Lung (tissue), 16 donors: ENCODE measurements around the gene PRKD2. TPM values are rescaled to one million over a fixed set of nuclear protein-coding genes. Genes with fewer than 3 reads are reported as not detected.
A peak's percentile ranks its signal among the peaks of the same experiment; 100 is the strongest.

Experiments
- ATAC-seq: fragments of 200-7000 bp; cut with Tn5 transposase; one replicate; pipeline ENCODE4 v1.9.1; 2020; ENCODE audit warnings: moderate number of reproducible peaks; ENCODE audit not compliant: insufficient read depth, low FRiP score
- DNase-seq, 3 donors: peaks; one replicate each; pipeline ENCODE4 v3.0.0-alpha.2; 2013 to 2017
- H3K27ac ChIP-seq, 2 donors: one replicate each; pipeline ENCODE4 v1.5.1; 2013; ENCODE audit warnings: mild to moderate bottlenecking in 2 of 2, moderate library complexity in 2 of 2, control low read depth in 1 of 2, inconsistent platforms in 1 of 2, low read depth in 1 of 2, low read length in 1 of 2
- H3K27me3 ChIP-seq, 3 donors: one replicate each; pipeline ENCODE4 v1.5.1; 2013; ENCODE audit warnings: low read length in 2 of 3; ENCODE audit not compliant: control insufficient read depth in 3 of 3, insufficient read depth in 3 of 3
- H3K36me3 ChIP-seq, 4 donors: one replicate each; pipeline ENCODE4 v1.5.1; 2013; ENCODE audit warnings: low read length in 4 of 4, mild to moderate bottlenecking in 1 of 4, moderate library complexity in 1 of 4; ENCODE audit not compliant: control insufficient read depth in 4 of 4, insufficient read depth in 4 of 4
- H3K4me1 ChIP-seq, 5 donors: one replicate each; pipeline ENCODE4 v1.5.1; 2013; ENCODE audit warnings: low read length in 5 of 5, mild to moderate bottlenecking in 2 of 5, moderate library complexity in 1 of 5; ENCODE audit not compliant: control insufficient read depth in 5 of 5, insufficient read depth in 5 of 5
- H3K4me3 ChIP-seq: one replicate; pipeline ENCODE4 v1.5.1; 2013; ENCODE audit warnings: mild to moderate bottlenecking, control low read depth, moderate library complexity
- H3K9ac ChIP-seq, 2 donors: one replicate each; pipeline ENCODE4 v1.5.1; 2013; ENCODE audit warnings: low read length in 2 of 2, control low read depth in 1 of 2; ENCODE audit not compliant: insufficient read depth in 1 of 2
- H3K9me3 ChIP-seq, 4 donors: one replicate each; pipeline ENCODE4 v1.5.1; 2013; ENCODE audit warnings: low read length in 3 of 4, mild to moderate bottlenecking in 1 of 4, moderate library complexity in 1 of 4; ENCODE audit not compliant: control insufficient read depth in 4 of 4, insufficient read depth in 3 of 4
- WGBS, 2 donors: extraction: QIAGEN DNeasy Blood & Tissue Kit; methylation state at CpG; one replicate each; pipeline ENCODE4 v1.1.7; 2013; 5-methylcytosine and 5-hydroxymethylcytosine counted together
- long read RNA-seq, 5 donors: transcript quantifications; one replicate each; lab custom pipeline, GENCODE V29; 2026
- polyA plus RNA-seq, 2 donors: library from polyadenylated mRNA; stranded (reverse); fragments of 200-250 nt; gene quantifications; one replicate each; pipeline ENCODE4 v1.2.1, GENCODE V29; 2013
- total RNA-seq, 2 donors: library from RNA; depleted of rRNA in 1 of 2; stranded (reverse); fragments of >200 nt in 1 of 2; gene quantifications; one replicate each; pipeline ENCODE4 v1.2.1, GENCODE V29; 2014 to 2021
- TF ChIP-seq, protein P1 (sequence below): IDR thresholded peaks from 2 replicates; pipeline ENCODE4 v1.5.1; 2012; ENCODE audit warnings: mild to moderate bottlenecking; ENCODE audit errors: control extremely low read depth, extremely low read depth
- donor health status: control.
- donor health status: control.
- donor health status: Bipolar disorder and iron deficiency.
- donor health status: healthy.
- donor health status: DM: yes; HTN: yes; CAD: no.

PRKD2 gene
- 10 to 100 TPM; 52.1 to 56.2 TPM for total RNA-seq
- 10 to 100 TPM; 35.5 to 38.1 TPM for polyA plus RNA-seq
- long read RNA-seq, donor 1, partial matches to known transcripts: 7 of 15 reads
- long read RNA-seq, donor 1, other reads (novel, unspliced or antisense): 0 of 15 reads
- long read RNA-seq, donor 2: 0 reads
- long read RNA-seq, donor 3, partial matches to known transcripts: 5 of 8 reads
- long read RNA-seq, donor 3, other reads (novel, unspliced or antisense): 0 of 8 reads
- long read RNA-seq, donor 4, partial matches to known transcripts: 0 of 1 reads
- long read RNA-seq, donor 4, other reads (novel, unspliced or antisense): 0 of 1 reads
- long read RNA-seq, donor 5, partial matches to known transcripts: 0 of 3 reads
- long read RNA-seq, donor 5, other reads (novel, unspliced or antisense): 0 of 3 reads

DNA sequence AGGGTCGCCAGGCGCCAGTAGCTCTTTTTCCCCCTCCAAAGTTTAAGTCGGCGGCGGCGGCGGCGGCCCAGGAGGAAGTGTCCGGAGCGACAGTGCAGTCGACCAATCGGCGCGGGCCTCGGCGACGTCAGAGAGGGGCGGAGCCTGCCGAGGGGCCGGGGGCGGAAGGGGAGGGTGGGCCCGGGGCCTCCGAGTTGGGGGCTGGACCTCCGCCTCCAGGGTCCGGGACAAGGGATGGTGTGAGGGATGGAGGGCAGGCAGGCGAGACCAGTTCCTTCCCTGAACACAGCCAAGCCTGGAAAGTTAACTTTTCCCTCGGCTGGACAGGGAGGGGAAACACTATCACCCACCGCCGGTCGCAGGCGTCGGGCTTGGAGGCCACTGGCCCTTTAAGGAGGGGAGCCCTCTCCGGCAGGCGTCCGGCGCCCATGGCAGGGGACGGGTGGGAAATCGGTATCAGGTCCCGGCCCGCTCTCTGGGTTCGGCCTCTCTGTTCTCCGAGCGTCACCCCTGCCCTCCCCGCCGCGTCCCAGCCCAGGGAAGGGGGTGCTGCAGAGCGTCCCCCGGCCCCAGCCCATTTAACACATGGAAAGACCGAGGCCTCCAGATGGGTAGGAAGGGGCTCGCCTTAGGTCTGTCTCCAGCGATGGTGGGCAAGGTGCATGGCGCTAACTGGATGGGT lies at the start of gene PRKD2:
PRKD2 (minus strand) TSS at position 81 of the 682 bp plus-strand sequence. CDS start 744 bp downstream, outside the sequence.
- TF ChIP-seq, protein P1, sequence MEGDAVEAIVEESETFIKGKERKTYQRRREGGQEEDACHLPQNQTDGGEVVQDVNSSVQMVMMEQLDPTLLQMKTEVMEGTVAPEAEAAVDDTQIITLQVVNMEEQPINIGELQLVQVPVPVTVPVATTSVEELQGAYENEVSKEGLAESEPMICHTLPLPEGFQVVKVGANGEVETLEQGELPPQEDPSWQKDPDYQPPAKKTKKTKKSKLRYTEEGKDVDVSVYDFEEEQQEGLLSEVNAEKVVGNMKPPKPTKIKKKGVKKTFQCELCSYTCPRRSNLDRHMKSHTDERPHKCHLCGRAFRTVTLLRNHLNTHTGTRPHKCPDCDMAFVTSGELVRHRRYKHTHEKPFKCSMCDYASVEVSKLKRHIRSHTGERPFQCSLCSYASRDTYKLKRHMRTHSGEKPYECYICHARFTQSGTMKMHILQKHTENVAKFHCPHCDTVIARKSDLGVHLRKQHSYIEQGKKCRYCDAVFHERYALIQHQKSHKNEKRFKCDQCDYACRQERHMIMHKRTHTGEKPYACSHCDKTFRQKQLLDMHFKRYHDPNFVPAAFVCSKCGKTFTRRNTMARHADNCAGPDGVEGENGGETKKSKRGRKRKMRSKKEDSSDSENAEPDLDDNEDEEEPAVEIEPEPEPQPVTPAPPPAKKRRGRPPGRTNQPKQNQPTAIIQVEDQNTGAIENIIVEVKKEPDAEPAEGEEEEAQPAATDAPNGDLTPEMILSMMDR: no peak
- no peaks in the 10 kb centered on the region for H3K9me3 ChIP-seq
- ATAC-seq (peak; percentile 75), DNase-seq (peak; percentile 93 to 96 (median 94))
- H3K27me3 ChIP-seq: no peaks in the 10 kb centered on the region
- peak within 1 kb of the TSS; percentile 55 to 80 for H3K9ac ChIP-seq
- peak within 1 kb of the TSS; percentile 64 for H3K4me3 ChIP-seq
- peaks cover 3 to 23% (median 11%) of the 10 kb centered on the region in 5 donors for H3K4me1 ChIP-seq
- peaks cover 1 to 21% (median 11%) of the 10 kb centered on the region in 4 donors for H3K36me3 ChIP-seq
- WGBS, 2 donors: 1% methylated on average over 42 to 52 of the region's 52 CpGs
- H3K27ac ChIP-seq: peak within 1 kb of the TSS; percentile 78 to 91

DNA sequence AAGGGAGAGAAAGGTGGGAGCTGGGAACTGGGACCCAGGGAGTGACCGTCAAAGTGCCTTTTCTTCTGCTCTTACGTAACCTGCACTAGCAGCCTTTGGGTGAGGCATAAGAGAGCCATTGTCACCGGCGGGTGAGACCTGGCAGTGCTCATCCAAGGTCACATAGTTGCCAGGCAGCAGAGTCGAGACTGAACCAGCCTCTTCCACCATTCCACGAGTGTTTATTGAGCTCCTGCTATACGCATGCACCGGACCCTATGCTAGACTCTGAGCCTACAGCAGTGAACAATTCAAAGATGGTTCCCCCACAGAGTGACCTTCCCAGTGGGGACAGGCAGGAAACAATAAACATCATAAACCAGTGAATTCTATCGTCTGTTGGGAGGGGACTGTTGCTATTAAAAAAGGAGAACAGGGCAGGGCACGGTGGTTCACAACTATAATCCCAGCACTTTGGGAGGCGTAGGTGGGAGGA lies 47.9 kb upstream of the PRKD2 start:
- Histone ChIP-seq H3K9ac (no peak overlapping the region), H3K9me3 (no peaks in the 10 kb centered on the region), H3K27me3 (no peaks in the 10 kb centered on the region), H3K4me3 (no peak overlapping the region), H3K36me3 (no peaks in the 10 kb centered on the region), H3K27ac (peak overlapping the region in 1 of 2 donors; percentile 14), H3K4me1 (peaks cover 0 to 6% (median 0%) of the 10 kb centered on the region in 5 donors)
- DNase-seq (no peak), ATAC-seq (no peak)
- 51 to 73% methylated on average over 11 of the region's 11 CpGs for WGBS, 2 donors
- TF ChIP-seq, protein P1: no peak

DNA sequence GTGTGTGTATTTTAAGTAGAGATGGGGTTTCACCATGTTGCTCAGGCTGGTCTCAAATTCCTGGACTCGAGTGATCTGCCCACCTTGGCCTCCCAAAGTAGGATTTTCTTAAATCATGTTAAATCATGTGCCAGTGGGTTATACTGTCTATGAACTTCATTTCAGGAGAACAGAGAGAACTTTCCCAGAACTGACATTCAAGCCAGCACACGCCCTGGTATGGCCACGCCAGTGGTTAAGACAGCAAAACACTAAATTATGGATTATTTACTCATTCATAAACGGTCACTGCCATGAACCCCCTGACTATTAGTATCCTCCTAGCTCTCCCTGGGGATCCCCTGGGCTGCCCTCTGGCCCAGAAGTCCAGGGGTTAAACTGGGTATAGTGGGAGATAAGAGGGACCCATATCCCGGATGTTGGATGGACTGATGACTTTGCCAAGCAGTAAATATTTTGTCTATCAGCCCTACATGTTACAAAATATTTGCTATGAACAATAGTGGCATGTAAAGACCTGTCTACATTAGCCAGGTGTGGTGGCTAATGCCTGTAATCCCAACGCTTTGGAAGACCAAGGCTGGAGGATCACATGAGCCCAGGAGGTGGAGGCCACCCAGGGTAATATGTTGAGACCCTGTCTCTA lies 45.5 kb upstream of the PRKD2 start:
- WGBS, 2 donors: 76 to 92% methylated on average over 6 of the region's 6 CpGs
- Histone ChIP-seq H3K4me1 (peaks cover 0 to 7% (median 0%) of the 10 kb centered on the region in 5 donors), H3K27me3 (no peaks in the 10 kb centered on the region), H3K27ac (no peak overlapping the region), H3K4me3 (no peak overlapping the region), H3K9me3 (no peaks in the 10 kb centered on the region), H3K36me3 (peaks cover 0 to 5% (median 1%) of the 10 kb centered on the region in 4 donors), H3K9ac (no peak overlapping the region)
- ATAC-seq (no peak), DNase-seq (no peak)
- TF ChIP-seq, protein P1: no peak
